Ishikawa (cell line): Measurements from ENCODE around the gene C11orf98.
A peak's percentile ranks its signal among the peaks of the same experiment; 100 is the strongest.

Source experiments
- CEBPB ChIP-seq: IDR thresholded peaks from 2 replicates; pipeline ENCODE4 v1.6.1; 2012
- CREB1 ChIP-seq: IDR thresholded peaks from 2 replicates; pipeline ENCODE4 v1.6.1; 2012; ENCODE audit warnings: low read depth
- EGR1 ChIP-seq: IDR thresholded peaks from 2 replicates; pipeline ENCODE4 v1.6.1; 2012
- EP300 ChIP-seq: IDR thresholded peaks from 2 replicates; pipeline ENCODE4 v1.6.1; 2012; ENCODE audit warnings: borderline replicate concordance
- FOXM1 ChIP-seq: IDR thresholded peaks from 2 replicates; pipeline ENCODE4 v1.6.1; 2012; ENCODE audit warnings: low read depth, borderline replicate concordance
- NFIC ChIP-seq: IDR thresholded peaks from 2 replicates; pipeline ENCODE4 v1.6.1; 2012
- RAD21 ChIP-seq: IDR thresholded peaks from 2 replicates; pipeline ENCODE4 v1.6.1; 2012; ENCODE audit warnings: low read depth
- TAF1 ChIP-seq: IDR thresholded peaks from 2 replicates; pipeline ENCODE4 v1.6.1; 2012; ENCODE audit warnings: low read depth, mild to moderate bottlenecking
- TCF12 ChIP-seq: IDR thresholded peaks from 2 replicates; pipeline ENCODE4 v1.6.1; 2012; ENCODE audit warnings: low read depth
- TEAD4 ChIP-seq: IDR thresholded peaks from 2 replicates; pipeline ENCODE4 v1.6.1; 2012
- YY1 ChIP-seq: IDR thresholded peaks from 2 replicates; pipeline ENCODE4 v1.6.1; 2012; ENCODE audit warnings: low read depth
- ZBTB7A ChIP-seq: IDR thresholded peaks from 2 replicates; pipeline ENCODE4 v1.6.1; 2012; ENCODE audit warnings: low read depth
- TF ChIP-seq, protein P1 (sequence below): IDR thresholded peaks from 2 replicates; pipeline ENCODE4 v1.6.1; 2012
- TF ChIP-seq, protein P2 (sequence below): IDR thresholded peaks from 2 replicates; pipeline ENCODE4 v1.6.1; 2012; ENCODE audit warnings: low read depth, mild to moderate bottlenecking
- TF ChIP-seq, protein P3 (sequence below): IDR thresholded peaks from 2 replicates; pipeline ENCODE4 v1.6.1; 2012

C11orf98 gene

DNA sequence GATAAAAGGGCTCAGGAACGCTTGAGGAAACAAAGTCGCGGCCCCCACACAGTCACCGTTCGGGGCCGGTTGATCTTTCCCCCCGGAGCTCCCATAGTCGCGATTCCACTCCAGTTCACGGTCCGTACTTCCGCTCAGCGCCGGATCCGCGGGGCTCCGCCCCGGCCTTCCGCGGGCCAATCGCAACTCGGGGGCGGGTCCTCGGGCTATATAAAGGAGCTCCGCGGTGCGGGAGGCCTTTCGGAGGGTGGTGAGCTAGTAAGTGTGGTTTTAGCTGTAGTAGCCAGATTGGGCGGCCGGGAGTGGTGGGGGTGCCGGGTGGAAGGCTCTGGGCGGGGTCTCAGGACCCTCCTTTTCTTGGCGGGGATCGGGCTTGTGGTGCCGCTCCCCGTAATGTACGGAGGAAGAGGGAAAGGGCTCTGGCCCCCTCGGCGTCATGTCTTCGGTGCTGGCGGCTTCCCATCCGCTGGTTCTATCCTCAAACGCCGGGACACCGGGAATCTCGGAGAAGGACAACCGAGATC lies at the start of gene C11orf98, which contains the start of gene CSKMT:
TSS of gene C11orf98 (minus strand) at position 136 of the 524 bp plus-strand sequence. CDS start at position 95, 41 bp downstream.
TSS of gene CSKMT (plus strand) at position 238 of the 524 bp plus-strand sequence. CDS start 568 bp downstream, outside the sequence.
- TF ChIP-seq CREB1 (peak; percentile 51), TAF1 (peak; percentile 93), EP300 (no peak), TCF12 (peak; percentile 41; the same call in 1 of the 2 replicates), NFIC (0 out of 2 replicates have a peak, but pooled peaks have one; percentile 6), ZBTB7A (peak; percentile 96), FOXM1 (no peak; the same call in 1 of the 2 replicates), EGR1 (no peak), TEAD4 (no peak), YY1 (no peak), RAD21 (no peak), CEBPB (no peak)
- TF ChIP-seq, protein P1, sequence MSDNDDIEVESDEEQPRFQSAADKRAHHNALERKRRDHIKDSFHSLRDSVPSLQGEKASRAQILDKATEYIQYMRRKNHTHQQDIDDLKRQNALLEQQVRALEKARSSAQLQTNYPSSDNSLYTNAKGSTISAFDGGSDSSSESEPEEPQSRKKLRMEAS = peak; percentile 35; the same call in 1 of the 2 replicates
- TF ChIP-seq, protein P2, sequence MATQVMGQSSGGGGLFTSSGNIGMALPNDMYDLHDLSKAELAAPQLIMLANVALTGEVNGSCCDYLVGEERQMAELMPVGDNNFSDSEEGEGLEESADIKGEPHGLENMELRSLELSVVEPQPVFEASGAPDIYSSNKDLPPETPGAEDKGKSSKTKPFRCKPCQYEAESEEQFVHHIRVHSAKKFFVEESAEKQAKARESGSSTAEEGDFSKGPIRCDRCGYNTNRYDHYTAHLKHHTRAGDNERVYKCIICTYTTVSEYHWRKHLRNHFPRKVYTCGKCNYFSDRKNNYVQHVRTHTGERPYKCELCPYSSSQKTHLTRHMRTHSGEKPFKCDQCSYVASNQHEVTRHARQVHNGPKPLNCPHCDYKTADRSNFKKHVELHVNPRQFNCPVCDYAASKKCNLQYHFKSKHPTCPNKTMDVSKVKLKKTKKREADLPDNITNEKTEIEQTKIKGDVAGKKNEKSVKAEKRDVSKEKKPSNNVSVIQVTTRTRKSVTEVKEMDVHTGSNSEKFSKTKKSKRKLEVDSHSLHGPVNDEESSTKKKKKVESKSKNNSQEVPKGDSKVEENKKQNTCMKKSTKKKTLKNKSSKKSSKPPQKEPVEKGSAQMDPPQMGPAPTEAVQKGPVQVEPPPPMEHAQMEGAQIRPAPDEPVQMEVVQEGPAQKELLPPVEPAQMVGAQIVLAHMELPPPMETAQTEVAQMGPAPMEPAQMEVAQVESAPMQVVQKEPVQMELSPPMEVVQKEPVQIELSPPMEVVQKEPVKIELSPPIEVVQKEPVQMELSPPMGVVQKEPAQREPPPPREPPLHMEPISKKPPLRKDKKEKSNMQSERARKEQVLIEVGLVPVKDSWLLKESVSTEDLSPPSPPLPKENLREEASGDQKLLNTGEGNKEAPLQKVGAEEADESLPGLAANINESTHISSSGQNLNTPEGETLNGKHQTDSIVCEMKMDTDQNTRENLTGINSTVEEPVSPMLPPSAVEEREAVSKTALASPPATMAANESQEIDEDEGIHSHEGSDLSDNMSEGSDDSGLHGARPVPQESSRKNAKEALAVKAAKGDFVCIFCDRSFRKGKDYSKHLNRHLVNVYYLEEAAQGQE = no peak
- TF ChIP-seq, protein P3, sequence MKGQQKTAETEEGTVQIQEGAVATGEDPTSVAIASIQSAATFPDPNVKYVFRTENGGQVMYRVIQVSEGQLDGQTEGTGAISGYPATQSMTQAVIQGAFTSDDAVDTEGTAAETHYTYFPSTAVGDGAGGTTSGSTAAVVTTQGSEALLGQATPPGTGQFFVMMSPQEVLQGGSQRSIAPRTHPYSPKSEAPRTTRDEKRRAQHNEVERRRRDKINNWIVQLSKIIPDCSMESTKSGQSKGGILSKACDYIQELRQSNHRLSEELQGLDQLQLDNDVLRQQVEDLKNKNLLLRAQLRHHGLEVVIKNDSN = no peak

DNA sequence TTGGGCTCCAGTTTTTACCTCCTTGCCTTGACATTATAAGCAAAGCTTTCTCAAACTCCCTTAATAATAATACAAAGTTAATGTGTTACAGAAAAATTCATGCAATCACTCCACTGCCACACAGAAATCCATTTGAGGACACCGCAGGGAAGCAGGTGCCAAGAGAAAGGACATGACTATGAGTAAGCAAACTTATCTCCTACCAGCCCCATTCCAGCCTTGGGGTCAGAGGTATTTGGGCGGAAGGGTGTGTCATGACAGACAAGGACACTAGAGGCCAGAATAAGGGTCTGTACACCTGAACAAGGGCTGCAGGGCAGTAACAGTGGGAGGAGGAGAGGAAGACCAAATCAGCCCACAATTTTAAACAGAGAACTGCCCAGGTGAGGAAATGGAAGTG lies 48.3 kb upstream of the C11orf98 start:
- no peak for TF ChIP-seq TCF12
- TF ChIP-seq TEAD4 = no peak
- no peak for TF ChIP-seq EGR1
- TF ChIP-seq NFIC = no peak

DNA sequence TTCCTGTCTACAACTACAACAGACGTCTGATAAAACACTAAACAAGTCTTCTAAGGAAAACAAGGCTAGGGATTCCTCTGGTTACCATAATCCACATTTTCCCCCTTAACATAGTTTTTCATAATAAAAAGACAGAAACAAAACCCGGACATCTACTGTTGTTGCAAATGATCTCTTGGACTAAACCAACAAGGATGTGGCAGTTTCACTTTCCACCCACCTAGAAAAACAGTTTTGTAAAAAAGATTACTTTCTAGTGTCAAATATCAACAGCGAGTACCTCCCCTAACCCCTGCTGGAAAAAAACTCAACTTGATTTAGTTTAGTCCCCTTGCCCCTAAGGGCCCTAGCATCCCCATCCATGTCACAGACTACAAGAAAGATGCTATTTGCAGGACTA lies 47.9 kb upstream of the C11orf98 start:
- no peak for TF ChIP-seq NFIC
- no peak for TF ChIP-seq TAF1
- TF ChIP-seq CREB1 = no peak
- TF ChIP-seq TCF12 = no peak
- TF ChIP-seq, protein P1 = no peak
- TF ChIP-seq RAD21 = no peak
- no peak for TF ChIP-seq TEAD4
- TF ChIP-seq FOXM1 = no peak

DNA sequence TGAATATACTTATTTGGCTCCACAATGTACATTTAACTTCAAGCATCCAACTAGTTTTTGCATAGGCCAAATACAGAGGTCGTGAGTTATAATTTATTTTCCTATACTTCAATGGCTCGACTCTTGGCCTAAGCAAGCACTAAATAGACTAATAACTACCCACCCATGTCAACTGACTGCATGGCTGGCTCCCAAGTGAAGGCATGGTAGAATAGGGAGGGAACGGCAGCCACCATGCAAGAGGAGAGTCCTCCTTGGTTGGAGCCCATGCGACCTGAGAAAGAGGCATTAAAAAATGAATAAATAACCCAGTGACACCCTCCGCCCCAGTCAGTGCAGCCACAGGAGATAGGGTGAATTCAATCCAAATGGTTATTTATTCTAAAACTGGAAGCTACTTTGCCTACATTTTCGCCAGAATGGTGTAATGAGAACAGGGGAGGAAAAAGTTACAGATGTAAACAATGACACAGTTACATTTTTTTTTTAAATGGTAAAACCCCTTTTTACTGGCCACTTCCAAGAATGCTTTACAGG lies 47.3 kb upstream of the C11orf98 start:
- TF ChIP-seq YY1 (no peak), ZBTB7A (no peak), EP300 (no peak), EGR1 (no peak)
- TF ChIP-seq, protein P1 = no peak

DNA sequence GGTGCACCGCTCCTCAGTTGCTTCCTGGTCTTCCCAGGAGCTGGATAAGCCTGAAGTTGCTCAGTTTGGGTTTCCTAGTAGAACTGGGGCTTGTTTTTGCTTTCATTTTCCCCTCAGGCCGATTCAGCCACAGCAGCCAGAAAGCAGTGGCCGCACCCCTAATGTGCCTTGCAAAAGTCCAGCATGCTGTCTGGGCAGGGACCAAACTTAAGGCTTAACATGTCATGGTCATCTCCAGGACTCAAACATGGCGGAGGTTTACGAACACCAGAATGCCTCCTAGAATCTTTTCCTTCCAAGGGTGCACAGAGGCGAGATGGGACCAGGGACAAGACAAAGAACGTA lies 45.0 kb upstream of the C11orf98 start:
- TF ChIP-seq TCF12 (no peak), FOXM1 (no peak), CEBPB (no peak), TEAD4 (no peak), EP300 (no peak), EGR1 (no peak), ZBTB7A (no peak), RAD21 (no peak), NFIC (no peak), TAF1 (no peak)
- TF ChIP-seq, protein P1 = no peak
- TF ChIP-seq, protein P3 = no peak
- TF ChIP-seq, protein P2 = no peak
